Astrocyte of the cerebellum (primary cell): ENCODE data around the gene TDRD10.

Experiments
- DNase-seq: peaks from one replicate; pipeline ENCODE4 v3.0.0-alpha.2; 2011; ENCODE audit warnings: low read depth
- H3K4me3 ChIP-seq: 2 replicates; pipeline ENCODE4 v1.5.1; 2011; ENCODE audit warnings: mild to moderate bottlenecking, low read depth, low read length, moderate library complexity
- CTCF ChIP-seq: IDR thresholded peaks from 2 replicates; pipeline ENCODE4 v1.5.1; 2012; ENCODE audit warnings: low read length, low read depth, moderate library complexity, mild to moderate bottlenecking; ENCODE audit errors: missing control alignments
- in situ Hi-C: cut with HindIII; loops from 2 replicates; pipeline ENCODE4 v1.10.0; 2017; ENCODE audit warnings: low sequenced_read_pairs

TDRD10 gene

DNA sequence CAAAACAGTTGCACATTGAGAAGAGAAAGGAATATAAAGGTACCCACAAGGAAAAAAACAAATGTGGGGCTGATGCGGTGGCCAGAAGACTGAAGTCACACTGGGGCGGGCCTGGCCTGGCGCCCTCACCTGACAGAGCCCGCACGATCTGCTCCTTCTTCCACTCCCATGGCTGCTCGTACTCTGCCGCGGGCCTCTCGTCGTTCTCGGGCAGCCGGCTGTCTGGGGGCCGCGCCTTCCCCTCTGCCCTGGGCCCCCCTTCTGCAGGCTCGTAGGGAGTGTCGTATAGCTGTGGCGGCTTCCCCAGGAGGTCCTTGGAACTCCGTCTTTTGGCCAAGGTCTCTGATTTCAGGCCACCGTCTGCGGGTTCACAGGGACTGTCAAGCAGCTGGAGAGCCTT is 13.1 kb upstream of the TDRD10 start:
- no peak for TF ChIP-seq CTCF
- in situ Hi-C loops = no loop called here

DNA sequence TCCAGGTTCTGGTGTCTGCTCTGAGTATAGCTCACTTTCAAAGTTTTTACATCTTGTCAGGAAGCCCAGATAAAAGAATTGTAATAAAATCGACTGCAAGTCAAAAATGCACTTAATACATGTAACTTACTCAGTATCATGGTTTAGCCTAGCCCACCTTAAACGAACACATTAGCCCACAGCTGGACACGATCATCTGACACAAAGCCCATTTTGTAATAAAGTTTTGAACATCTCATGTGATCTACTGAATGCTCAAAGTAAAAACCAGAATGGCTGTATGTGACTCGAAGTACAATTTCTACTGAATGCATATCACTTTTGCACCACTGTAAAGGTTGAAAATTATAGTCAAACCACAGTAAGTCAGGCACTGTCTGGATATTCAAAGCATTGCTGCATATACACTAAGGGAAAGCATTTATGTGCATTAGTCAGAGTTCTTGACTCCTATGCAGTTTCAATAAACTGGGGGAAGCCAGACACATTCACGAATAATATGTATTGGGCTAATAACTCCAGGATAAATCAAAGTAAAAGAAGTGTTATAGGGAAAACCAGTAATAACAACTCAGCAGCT is 12.2 kb upstream of the TDRD10 start:
- in situ Hi-C loops = no loop called here
- no peak for DNase-seq
- no peak for TF ChIP-seq CTCF
- H3K4me3 ChIP-seq = no peak overlapping the region

More for the DNA sequence above, 13.1 kb upstream of the TDRD10 start:
- no peak for DNase-seq
- H3K4me3 ChIP-seq = no peak overlapping the region

DNA sequence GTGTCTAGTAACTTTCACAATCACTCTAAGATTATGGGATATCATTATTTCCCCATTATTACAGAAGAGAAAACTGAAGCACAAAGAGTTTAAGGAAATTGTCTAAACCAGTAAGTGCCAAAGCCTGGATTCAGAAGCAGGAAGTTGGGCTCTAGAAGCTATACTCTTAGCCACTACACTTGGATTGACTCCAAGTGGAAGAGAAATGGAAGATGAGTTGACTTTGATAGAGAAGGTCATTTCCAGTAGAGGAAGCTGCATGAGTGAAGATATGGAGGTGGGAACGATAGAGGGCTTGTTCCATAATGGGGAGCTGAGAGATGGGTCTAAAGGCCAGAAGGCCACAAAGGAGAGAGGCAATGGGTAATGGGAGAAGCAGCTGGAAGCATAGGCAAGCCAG is 11.7 kb upstream of the TDRD10 start:
- no peak overlapping the region for H3K4me3 ChIP-seq
- no peak for TF ChIP-seq CTCF
- DNase-seq = no peak
- in situ Hi-C loops = no loop called here

DNA sequence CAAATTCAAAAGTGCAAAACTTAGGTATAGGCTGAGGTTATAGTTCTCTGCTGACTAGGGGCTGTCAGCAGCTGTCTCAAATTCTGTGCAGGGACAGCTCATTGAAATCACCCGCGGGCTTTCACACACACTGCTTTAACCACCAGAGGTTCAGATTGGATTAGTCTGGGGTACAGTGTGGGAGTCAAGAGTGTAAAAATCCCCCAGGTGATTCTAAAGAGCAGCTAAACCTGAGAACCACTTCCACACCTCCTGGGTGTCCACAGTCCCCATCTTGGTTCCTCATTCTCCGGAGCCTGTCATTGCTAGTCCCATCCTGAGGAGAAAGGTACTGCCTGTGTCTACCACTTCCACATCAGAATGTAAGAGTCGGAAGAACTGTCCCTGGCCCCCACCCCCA is 9.9 kb upstream of the TDRD10 start:
- in situ Hi-C loops = no loop called here
- no peak for TF ChIP-seq CTCF
- DNase-seq = no peak
- no peak overlapping the region for H3K4me3 ChIP-seq

DNA sequence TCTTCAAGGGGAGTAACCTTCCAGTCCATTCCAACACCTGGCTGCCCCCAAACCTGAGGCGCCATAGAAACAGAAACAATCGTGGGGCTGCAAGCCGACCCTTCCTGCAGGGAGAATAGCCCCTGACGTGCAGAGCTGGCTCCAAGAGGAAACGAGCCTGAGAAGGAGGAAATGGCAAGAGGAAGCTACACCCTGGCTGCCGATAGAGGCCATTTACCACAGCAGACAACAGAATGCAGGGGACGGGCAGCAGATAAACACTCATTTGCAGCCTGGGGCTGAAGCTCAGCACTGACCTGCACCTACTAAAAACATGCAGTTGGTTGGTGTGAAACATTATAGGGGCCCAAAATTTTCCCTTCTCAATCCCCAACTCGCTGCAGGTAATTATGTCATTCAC is 8.7 kb upstream of the TDRD10 start:
- DNase-seq = no peak
- TF ChIP-seq CTCF = no peak
- H3K4me3 ChIP-seq = no peak overlapping the region
- in situ Hi-C loops = no loop called here

GRCh38 chr1:154495496-154496273 is 6.3 kb upstream of the TDRD10 start:
- in situ Hi-C loops = no loop called here
- no peak for DNase-seq
- no peak for TF ChIP-seq CTCF
- no peak overlapping the region for H3K4me3 ChIP-seq
